Effector memory CD4-positive, alpha-beta T cell (primary cell): Measurements from ENCODE around the gene GCSH.

ENCODE experiments used
- DNase-seq, 3 donors: peaks; one replicate each; pipeline ENCODE4 v3.0.0-alpha.2; 2020
- H3K27ac ChIP-seq: 2 replicates; pipeline ENCODE4 v1.7.0; 2013; ENCODE audit warnings: mild to moderate bottlenecking, low read length, moderate library complexity; ENCODE audit not compliant: insufficient read depth, poor library complexity, severe bottlenecking
- H3K27me3 ChIP-seq: replicated peaks from 2 replicates; pipeline ENCODE4 v1.7.0; 2013; ENCODE audit warnings: mild to moderate bottlenecking, low read length; ENCODE audit not compliant: insufficient read depth, control insufficient read depth, poor library complexity, severe bottlenecking
- H3K36me3 ChIP-seq: 2 replicates; pipeline ENCODE4 v1.7.0; 2013; ENCODE audit warnings: mild to moderate bottlenecking, low read length, moderate library complexity; ENCODE audit not compliant: control insufficient read depth, insufficient read depth
- H3K4me1 ChIP-seq: 2 replicates; pipeline ENCODE4 v1.7.0; 2013; ENCODE audit warnings: low read length, mild to moderate bottlenecking; ENCODE audit not compliant: control insufficient read depth, insufficient read depth, poor library complexity, severe bottlenecking
- H3K4me3 ChIP-seq: 2 replicates; pipeline ENCODE4 v1.7.0; 2013; ENCODE audit warnings: low read length, low read depth, mild to moderate bottlenecking; ENCODE audit not compliant: insufficient read depth, poor library complexity, severe bottlenecking
- H3K9me3 ChIP-seq: 2 replicates; pipeline ENCODE4 v1.7.0; 2013; ENCODE audit warnings: mild to moderate bottlenecking, low read length, moderate library complexity; ENCODE audit not compliant: control insufficient read depth

Gene GCSH

GRCh38 chr16:81061307-81061640 lies 34.9 kb downstream of the GCSH start:
- Histone ChIP-seq H3K27ac (no peak overlapping the region), H3K9me3 (no peaks in the 10 kb centered on the region), H3K4me3 (no peak overlapping the region), H3K27me3 (no peaks in the 10 kb centered on the region), H3K4me1 (no peaks in the 10 kb centered on the region), H3K36me3 (no peaks in the 10 kb centered on the region)
- DNase-seq = no peak

GRCh38 chr16:81060576-81061306 lies 35.5 kb downstream of the GCSH start:
- H3K4me1 ChIP-seq = no peaks in the 10 kb centered on the region
- H3K27ac ChIP-seq = no peak overlapping the region
- DNase-seq = no peak

GRCh38 chr16:81053761-81054160 lies 42.4 kb downstream of the GCSH start:
- Histone ChIP-seq H3K4me3 (no peak overlapping the region), H3K27me3 (no peaks in the 10 kb centered on the region), H3K9me3 (no peaks in the 10 kb centered on the region), H3K4me1 (no peaks in the 10 kb centered on the region), H3K36me3 (no peaks in the 10 kb centered on the region), H3K27ac (no peak overlapping the region)
- DNase-seq = no peak

More at GRCh38 chr16:81060576-81061306, 35.5 kb downstream of the GCSH start:
- Histone ChIP-seq H3K36me3 (no peaks in the 10 kb centered on the region), H3K4me3 (no peak overlapping the region), H3K27me3 (no peaks in the 10 kb centered on the region), H3K9me3 (no peaks in the 10 kb centered on the region)

GRCh38 chr16:81042821-81043220 lies 53.4 kb downstream of the GCSH start:
- H3K4me1 ChIP-seq = no peaks in the 10 kb centered on the region
- H3K27me3 ChIP-seq = no peaks in the 10 kb centered on the region
- H3K36me3 ChIP-seq = peaks cover 44% of the 10 kb centered on the region
- no peak overlapping the region for H3K27ac ChIP-seq
- DNase-seq = no peak
- no peaks in the 10 kb centered on the region for H3K9me3 ChIP-seq
- H3K4me3 ChIP-seq = no peak overlapping the region

- Histone ChIP-seq H3K27ac (no peak overlapping the region), H3K27me3 (no peaks in the 10 kb centered on the region), H3K4me3 (no peak overlapping the region), H3K9me3 (no peaks in the 10 kb centered on the region), H3K36me3 (peaks cover 44% of the 10 kb centered on the region), H3K4me1 (peaks cover 4% of the 10 kb centered on the region)
- DNase-seq = no peak
These were observed 54.5 kb downstream of the GCSH start for GRCh38 chr16:81041696-81042095.

GRCh38 chr16:81040842-81041241 lies 55.4 kb downstream of the GCSH start:
- Histone ChIP-seq H3K4me1 (peaks cover 7% of the 10 kb centered on the region), H3K4me3 (no peak overlapping the region), H3K9me3 (no peaks in the 10 kb centered on the region), H3K27me3 (no peaks in the 10 kb centered on the region), H3K36me3 (peaks cover 44% of the 10 kb centered on the region), H3K27ac (no peak overlapping the region)
- no peak for DNase-seq

GRCh38 chr16:81040131-81040530 lies 56.1 kb downstream of the GCSH start:
- Histone ChIP-seq H3K9me3 (no peaks in the 10 kb centered on the region), H3K27ac (no peak overlapping the region), H3K27me3 (no peaks in the 10 kb centered on the region), H3K4me3 (no peak overlapping the region), H3K36me3 (peaks cover 39% of the 10 kb centered on the region), H3K4me1 (peaks cover 7% of the 10 kb centered on the region)
- no peak for DNase-seq

GRCh38 chr16:81036751-81037350 lies 59.3 kb downstream of the GCSH start:
- DNase-seq = no peak
- peaks cover 7% of the 10 kb centered on the region for H3K4me1 ChIP-seq
- peaks cover 9% of the 10 kb centered on the region for H3K36me3 ChIP-seq
- H3K9me3 ChIP-seq = no peaks in the 10 kb centered on the region
- peak overlapping the region; percentile 64 for H3K4me3 ChIP-seq
- no peaks in the 10 kb centered on the region for H3K27me3 ChIP-seq
- H3K27ac ChIP-seq = no peak overlapping the region

GRCh38 chr16:81035975-81036750 lies 60.0 kb downstream of the GCSH start:
- Histone ChIP-seq H3K36me3 (peaks cover 6% of the 10 kb centered on the region), H3K27ac (peak overlapping the region; percentile 19), H3K4me1 (peaks cover 7% of the 10 kb centered on the region), H3K27me3 (no peaks in the 10 kb centered on the region), H3K9me3 (no peaks in the 10 kb centered on the region), H3K4me3 (peak overlapping the region; percentile 64)
- DNase-seq = peak; percentile 35 to 45 (median 37)
